AG04450 (cell line): ENCODE results near the gene CYGB. TPM values are rescaled to one million over a fixed set of nuclear protein-coding genes. Genes with fewer than 3 reads are reported as not detected.
"Not testable (repeated sequence)": the region's sequence is repeated elsewhere in the genome, so short reads cannot be mapped to it uniquely, and the experiment has no call there.

Source experiments
- CTCF ChIA-PET: fragments of 300-600, 350-600 bp; formaldehyde crosslinking; extraction: SDS; loops from one replicate; lab custom pipeline; 2022; ENCODE audit warnings: antibody characterized with exemption, inconsistent platforms; lab: Charles Lee
- POLR2A ChIA-PET: fragments of 350-600 bp; formaldehyde crosslinking; extraction: SDS; loops from one replicate; lab custom pipeline; 2021; ENCODE audit warnings: antibody characterized with exemption, inconsistent platforms; lab: Yijun Ruan, JAX
- DNase-seq: peaks from one replicate; pipeline ENCODE4 v3.0.0-alpha.2; 2011; ENCODE audit warnings: low read depth, low spot score
- H3K27ac ChIP-seq: one replicate; pipeline ENCODE4 v1.5.1; 2012; ENCODE audit warnings: low read depth, low read length, control low read depth
- H3K27me3 ChIP-seq: one replicate; pipeline ENCODE4 v1.6.0; 2012; ENCODE audit warnings: low read length; ENCODE audit not compliant: control insufficient read depth, insufficient read depth
- H3K4me3 ChIP-seq: 2 replicates; pipeline ENCODE4 v1.5.1; 2011; ENCODE audit warnings: mild to moderate bottlenecking, low read depth, low read length, control low read depth
- H3K9me3 ChIP-seq: 2 replicates; pipeline ENCODE4 v1.5.1; 2012; ENCODE audit warnings: low read length; ENCODE audit not compliant: control insufficient read depth, insufficient read depth
- CTCF ChIP-seq: IDR thresholded peaks from 2 replicates; pipeline ENCODE4 v1.5.1; 2011; ENCODE audit warnings: low read depth, low read length, control low read depth, inconsistent platforms
- polyA plus RNA-seq: library from polyadenylated mRNA; depleted of rRNA; stranded (reverse); fragments of >200 nt; gene quantifications from 2 replicates; pipeline ENCODE4 v1.2.3, GENCODE V29; 2011

The CYGB gene
- polyA plus RNA-seq, 1 experiment: 7.4 TPM

GRCh38 chr17:76536511-76537287, 810 bp downstream of the CYGB start:
- Histone ChIP-seq H3K4me3 (peak overlapping the region; percentile 57), H3K9me3 (no peaks in the 10 kb centered on the region), H3K27ac (no peak overlapping the region), H3K27me3 (peaks cover 14% of the 10 kb centered on the region)
- ChIA-PET POLR2A (interaction anchor here (0.8 to 1.7 kb wide), 3 partner anchors 10 to 200 kb away, joined by 4 to 6 read pairs (median 5); no protein-coding TSS in a partner anchor), CTCF (interaction anchor here (0.7 to 1.5 kb wide), 2 partner anchors 14 to 257 kb away, joined by 3 to 9 read pairs; no protein-coding TSS in a partner anchor)
- no peak for DNase-seq
- TF ChIP-seq CTCF: no peak

GRCh38 chr17:76535788-76536510, 1.6 kb downstream of the CYGB start:
- Histone ChIP-seq H3K9me3 (no peaks in the 10 kb centered on the region; the same call in 1 of the 2 replicates), H3K27me3 (peaks cover 14% of the 10 kb centered on the region), H3K4me3 (no peak overlapping the region), H3K27ac (no peak overlapping the region)
- POLR2A ChIA-PET: interaction anchor here (0.8 kb wide), 1 partner anchor 201 kb away, joined by 5 read pairs; no protein-coding TSS in a partner anchor
- DNase-seq: no peak
- CTCF ChIA-PET: interaction anchor here (0.7 to 1.5 kb wide), 2 partner anchors 13 to 256 kb away, joined by 3 to 9 read pairs; no protein-coding TSS in a partner anchor
- TF ChIP-seq CTCF: no peak

- Histone ChIP-seq H3K27ac (no peak overlapping the region), H3K4me3 (no peak overlapping the region), H3K27me3 (peaks cover 14% of the 10 kb centered on the region), H3K9me3 (no peaks in the 10 kb centered on the region; the same call in 1 of the 2 replicates)
- ChIA-PET POLR2A (no interaction called here), CTCF (no interaction called here)
- TF ChIP-seq CTCF: no peak
- DNase-seq: no peak
Observed at GRCh38 chr17:76534831-76535732, 2.4 kb downstream of the CYGB start.

GRCh38 chr17:76533640-76534359, 3.7 kb downstream of the CYGB start:
- POLR2A ChIA-PET, DNase-seq, H3K27ac ChIP-seq, H3K9me3 ChIP-seq, H3K4me3 ChIP-seq, H3K27me3 ChIP-seq: not testable (repeated sequence)
- CTCF ChIA-PET: interaction anchor here (1.0 to 2.0 kb wide), 2 partner anchors 11 to 28 kb away, joined by 4 to 8 read pairs; no protein-coding TSS in a partner anchor
